Fibroblast of villous mesenchyme (primary cell): ENCODE data around the gene CELF6. TPM values are rescaled to one million over a fixed set of nuclear protein-coding genes. Genes with fewer than 3 reads are reported as not detected.

Source experiments
- DNase-seq: peaks from one replicate; pipeline ENCODE4 v3.0.0-alpha.2; 2010; ENCODE audit warnings: low read depth
- H3K4me3 ChIP-seq: 2 replicates; pipeline ENCODE4 v1.5.1; 2011; ENCODE audit warnings: low read depth, mild to moderate bottlenecking, low read length
- total RNA-seq: library from RNA; depleted of rRNA; stranded (reverse); fragments of >200 nt; gene quantifications from 2 replicates; pipeline ENCODE4 v1.2.3, GENCODE V29; 2012
- TF ChIP-seq, protein P1 (sequence below): IDR thresholded peaks from 2 replicates; pipeline ENCODE4 v1.5.1; 2012; ENCODE audit warnings: low read depth, mild to moderate bottlenecking, low read length; ENCODE audit not compliant: insufficient read depth

Gene CELF6
- total RNA-seq, 1 donor, result not detected

DNA sequence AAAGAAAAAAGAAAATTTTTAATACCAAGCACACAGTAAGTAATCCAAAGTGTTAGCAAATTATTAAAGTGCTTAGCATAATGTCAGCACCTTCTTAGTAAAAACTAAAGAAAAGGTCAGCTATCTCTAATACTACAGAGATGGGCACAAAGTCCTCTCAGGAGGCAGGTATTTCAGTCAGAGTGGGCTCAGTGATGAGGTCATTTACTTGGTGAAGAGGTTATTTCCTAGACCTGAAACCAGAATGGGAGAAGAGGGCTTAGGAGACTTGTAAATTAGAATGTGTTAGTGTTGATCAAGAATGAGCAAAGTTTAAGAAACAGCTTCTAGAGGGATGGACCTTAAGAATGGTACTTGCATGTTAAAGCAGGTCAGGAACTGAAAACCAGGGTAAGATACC lies 80.3 kb downstream of the CELF6 start:
- TF ChIP-seq, protein P1, sequence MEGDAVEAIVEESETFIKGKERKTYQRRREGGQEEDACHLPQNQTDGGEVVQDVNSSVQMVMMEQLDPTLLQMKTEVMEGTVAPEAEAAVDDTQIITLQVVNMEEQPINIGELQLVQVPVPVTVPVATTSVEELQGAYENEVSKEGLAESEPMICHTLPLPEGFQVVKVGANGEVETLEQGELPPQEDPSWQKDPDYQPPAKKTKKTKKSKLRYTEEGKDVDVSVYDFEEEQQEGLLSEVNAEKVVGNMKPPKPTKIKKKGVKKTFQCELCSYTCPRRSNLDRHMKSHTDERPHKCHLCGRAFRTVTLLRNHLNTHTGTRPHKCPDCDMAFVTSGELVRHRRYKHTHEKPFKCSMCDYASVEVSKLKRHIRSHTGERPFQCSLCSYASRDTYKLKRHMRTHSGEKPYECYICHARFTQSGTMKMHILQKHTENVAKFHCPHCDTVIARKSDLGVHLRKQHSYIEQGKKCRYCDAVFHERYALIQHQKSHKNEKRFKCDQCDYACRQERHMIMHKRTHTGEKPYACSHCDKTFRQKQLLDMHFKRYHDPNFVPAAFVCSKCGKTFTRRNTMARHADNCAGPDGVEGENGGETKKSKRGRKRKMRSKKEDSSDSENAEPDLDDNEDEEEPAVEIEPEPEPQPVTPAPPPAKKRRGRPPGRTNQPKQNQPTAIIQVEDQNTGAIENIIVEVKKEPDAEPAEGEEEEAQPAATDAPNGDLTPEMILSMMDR, result no peak

DNA sequence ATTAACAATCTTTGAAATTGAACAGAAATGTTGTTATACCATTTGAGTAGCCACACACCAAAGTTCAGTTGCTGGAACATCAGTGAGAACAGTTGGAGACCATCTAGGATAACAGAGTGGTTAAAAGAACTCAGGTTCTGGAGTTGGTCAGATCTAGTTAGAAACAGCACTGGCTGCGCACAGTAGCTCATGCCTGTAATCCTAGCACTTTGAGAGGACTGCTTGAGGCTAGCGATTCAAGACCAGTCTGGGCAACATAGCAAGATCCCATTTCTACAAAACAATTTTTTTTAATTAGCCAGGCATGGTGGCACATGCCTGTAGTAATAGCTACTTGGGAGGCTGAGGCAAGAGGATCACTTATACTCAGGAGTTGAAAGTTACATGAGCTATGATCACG lies 81.4 kb downstream of the CELF6 start:
- TF ChIP-seq, protein P1, result no peak
- no peak for DNase-seq
- H3K4me3 ChIP-seq, result no peak overlapping the region

More for the DNA sequence above, 80.3 kb downstream of the CELF6 start:
- H3K4me3 ChIP-seq, result no peak overlapping the region
- no peak for DNase-seq

DNA sequence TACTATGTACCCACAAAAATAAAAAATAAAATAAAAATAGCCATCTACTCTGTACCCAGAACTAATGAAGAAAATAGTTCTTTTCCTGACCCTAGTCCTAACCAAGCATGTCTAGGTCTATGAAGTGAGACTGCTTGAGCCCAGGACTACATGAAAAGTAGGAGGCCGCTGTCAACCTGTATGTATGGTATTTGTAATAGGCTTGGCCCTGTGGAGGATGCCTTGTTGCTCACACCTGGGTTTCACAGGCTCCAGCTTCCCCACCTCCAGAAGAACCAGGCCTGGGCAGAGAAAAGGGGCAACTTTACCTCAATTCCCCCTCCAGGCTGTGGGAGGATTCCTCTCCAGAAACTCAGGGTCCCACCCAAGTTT lies 82.1 kb downstream of the CELF6 start:
- TF ChIP-seq, protein P1, result no peak
- no peak for DNase-seq
- no peak overlapping the region for H3K4me3 ChIP-seq

DNA sequence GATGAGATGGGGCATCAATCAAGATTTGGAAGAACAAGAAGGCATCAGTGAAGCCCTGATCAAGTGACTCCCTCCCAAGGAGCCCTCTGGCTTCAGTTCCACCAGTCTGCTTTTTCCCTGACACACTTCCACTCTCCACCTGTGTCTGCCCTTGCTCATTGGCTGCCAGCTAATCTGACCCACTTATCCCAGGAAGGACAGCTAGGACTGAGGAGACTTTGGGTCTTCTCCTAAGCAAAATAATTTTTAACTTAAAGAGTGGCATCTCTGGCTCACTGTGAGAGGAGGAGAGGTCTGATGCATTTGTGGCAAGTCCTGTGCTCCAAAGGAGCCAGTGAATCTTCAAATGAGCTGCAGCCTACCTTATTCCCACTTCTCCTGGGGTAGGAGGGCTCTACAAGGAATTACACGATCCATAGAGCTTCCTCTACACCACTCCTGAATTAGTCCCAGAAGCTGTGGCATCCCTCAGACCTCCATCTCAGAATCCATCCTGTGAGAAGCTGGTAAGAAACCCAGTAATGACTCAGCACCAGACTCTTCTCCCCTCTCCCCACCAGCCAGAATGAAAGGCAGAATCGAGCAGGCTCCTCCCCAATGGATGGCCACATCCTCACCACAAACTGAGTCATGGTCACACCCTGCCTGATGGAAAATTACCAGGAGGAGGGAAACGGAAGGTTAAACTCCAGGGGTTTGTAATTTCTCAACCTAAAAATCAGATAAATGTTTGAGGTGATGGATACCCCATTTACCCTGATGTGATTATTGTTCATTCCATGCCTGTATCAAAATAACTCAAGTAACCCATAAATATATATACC lies 82.7 kb downstream of the CELF6 start:
- TF ChIP-seq, protein P1, result no peak
- DNase-seq, result peak; percentile 98
- peak overlapping the region; percentile 72 for H3K4me3 ChIP-seq

DNA sequence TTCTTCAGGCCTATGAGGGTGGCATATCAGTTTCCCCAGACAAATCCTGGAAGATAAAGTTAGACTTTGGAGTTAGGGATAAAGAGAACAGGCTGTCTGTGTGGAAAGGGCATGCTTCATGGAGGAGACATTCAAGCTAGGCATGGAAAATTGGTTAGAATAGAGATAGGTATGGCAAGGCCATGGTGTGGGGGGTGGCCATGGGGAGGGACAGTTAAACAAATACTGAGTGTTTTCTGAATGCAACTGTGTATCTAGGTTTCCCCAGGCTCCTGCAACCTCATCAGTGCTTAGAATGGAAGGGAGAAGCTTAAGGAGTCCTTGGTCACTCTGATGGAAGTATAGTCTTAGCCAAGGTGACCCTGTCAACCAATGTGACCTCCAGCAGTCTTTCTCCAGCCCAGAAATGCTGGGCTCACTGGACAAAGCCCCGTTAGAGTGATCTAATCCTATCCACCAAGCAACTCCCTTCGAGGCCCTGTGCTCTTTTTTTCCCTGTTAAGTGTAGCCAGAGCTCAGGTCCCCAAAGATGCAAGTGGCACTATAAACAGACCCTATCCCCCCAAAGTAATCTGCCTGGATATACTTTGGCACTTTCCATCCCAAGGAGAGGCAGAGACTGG lies 83.5 kb downstream of the CELF6 start:
- no peak for DNase-seq
- TF ChIP-seq, protein P1, result no peak
- peak overlapping the region; percentile 72 for H3K4me3 ChIP-seq

DNA sequence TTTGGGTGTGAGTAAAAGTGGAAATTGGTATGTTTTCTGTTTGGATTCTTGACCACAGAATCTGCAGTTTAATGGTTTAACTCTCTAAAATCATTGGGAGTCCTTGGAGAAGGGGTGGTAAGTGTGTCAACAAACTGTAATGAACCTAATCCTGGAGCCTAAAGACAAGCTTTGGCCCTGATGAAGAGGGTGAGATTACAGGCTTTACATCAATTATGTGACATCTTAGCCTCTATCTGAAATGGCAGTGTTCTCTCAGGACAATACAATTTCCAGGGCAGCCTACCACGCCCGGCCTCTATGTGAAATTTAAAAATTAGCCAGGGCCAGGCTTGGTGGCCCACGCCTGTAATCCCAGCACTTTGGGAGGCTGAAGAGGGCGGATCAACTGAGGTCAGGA lies 84.7 kb downstream of the CELF6 start:
- no peak overlapping the region for H3K4me3 ChIP-seq
- no peak for DNase-seq
- TF ChIP-seq, protein P1, result no peak

Other genes with a start within 250 kb of the CELF6 start
- 47.4 and 51.8 TPM in 2 replicates for gene MYO9A, start 202.0 kb downstream of the CELF6 start, total RNA-seq
- 1.3 and 2.6 TPM in 2 replicates for gene SENP8, start 201.8 kb downstream of the CELF6 start, total RNA-seq
- gene GRAMD2A, start 122.4 kb downstream of the CELF6 start, total RNA-seq, result under 0.01 and 0.43 TPM in 2 replicates
- 1,898 and 2,239 TPM in 2 replicates for gene PKM, start 89.0 kb downstream of the CELF6 start, total RNA-seq
- gene PARP6, start 47.6 kb downstream of the CELF6 start, total RNA-seq, result 25.9 and 29.6 TPM in 2 replicates
- gene HEXA, start 55.9 kb upstream of the CELF6 start, total RNA-seq, result 44.9 and 61.5 TPM in 2 replicates
- gene TMEM202, start 78.1 kb upstream of the CELF6 start, total RNA-seq, result not detected in 2 replicates
- gene ARIH1, start 154.2 kb upstream of the CELF6 start, total RNA-seq, result 21.3 and 37.6 TPM in 2 replicates